Inferior parietal cortex (tissue), 1 donor: ENCODE measurements around the gene PCDH7.

Experiments used
- DNase-seq: peaks from one replicate; pipeline ENCODE4 v3.0.0-alpha.2; 2016; ENCODE audit errors: extremely low spot score

The PCDH7 gene

GRCh38 chr4:30725562-30725961 is 5.4 kb downstream of the PCDH7 start:
- DNase-seq = peak; percentile 10

GRCh38 chr4:30726090-30726675 is 6.0 kb downstream of the PCDH7 start:
- DNase-seq = peak; percentile 36

GRCh38 chr4:30727409-30727808 is 7.2 kb downstream of the PCDH7 start:
- DNase-seq = peak; percentile 35

GRCh38 chr4:30728311-30728710 is 8.1 kb downstream of the PCDH7 start:
- DNase-seq = peak; percentile 10

- DNase-seq = no peak
These were observed 23.7 kb downstream of the PCDH7 start for GRCh38 chr4:30743897-30744296.

- DNase-seq = no peak
These were observed 24.2 kb downstream of the PCDH7 start for GRCh38 chr4:30744386-30744785.

- DNase-seq = no peak
These were observed 24.9 kb downstream of the PCDH7 start for GRCh38 chr4:30744957-30745640.

- no peak for DNase-seq
These were observed 26.6 kb downstream of the PCDH7 start for GRCh38 chr4:30746735-30747134.

GRCh38 chr4:30753316-30753715 is 33.1 kb downstream of the PCDH7 start:
- no peak for DNase-seq

- no peak for DNase-seq
These were observed 33.9 kb downstream of the PCDH7 start for GRCh38 chr4:30754021-30754420.

GRCh38 chr4:30755346-30755745 is 35.2 kb downstream of the PCDH7 start:
- DNase-seq = no peak

GRCh38 chr4:30756553-30756952 is 36.4 kb downstream of the PCDH7 start:
- no peak for DNase-seq

GRCh38 chr4:30757357-30757756 is 37.2 kb downstream of the PCDH7 start:
- no peak for DNase-seq

- DNase-seq = no peak
These were observed 40.4 kb downstream of the PCDH7 start for GRCh38 chr4:30760551-30760950.

GRCh38 chr4:30763321-30763727 is 43.2 kb downstream of the PCDH7 start:
- DNase-seq = no peak

GRCh38 chr4:30765022-30765421 is 44.9 kb downstream of the PCDH7 start:
- DNase-seq = no peak

GRCh38 chr4:30767147-30767845 is 47.1 kb downstream of the PCDH7 start:
- DNase-seq = no peak

GRCh38 chr4:30768277-30768676 is 48.1 kb downstream of the PCDH7 start:
- DNase-seq = no peak

- DNase-seq = no peak
These were observed 48.9 kb downstream of the PCDH7 start for GRCh38 chr4:30769093-30769492.

GRCh38 chr4:30770049-30770549 is 49.9 kb downstream of the PCDH7 start:
- DNase-seq = no peak

- no peak for DNase-seq
These were observed 50.6 kb downstream of the PCDH7 start for GRCh38 chr4:30770812-30771211.

GRCh38 chr4:30776451-30776850 is 56.3 kb downstream of the PCDH7 start:
- no peak for DNase-seq

GRCh38 chr4:30776921-30777415 is 56.8 kb downstream of the PCDH7 start:
- DNase-seq = no peak
